IMR-90 (cell line): ENCODE measurements around the gene CLEC10A. TPM values are rescaled to one million over a fixed set of nuclear protein-coding genes. Genes with fewer than 3 reads are reported as not detected.

Experiments
- ATAC-seq: fragments of 200-7000 bp; cut with Tn5 transposase; 2 replicates; pipeline ENCODE4 v1.9.1; 2020; ENCODE audit warnings: low read depth, mild to moderate bottlenecking, moderate library complexity
- BruUV-seq: library from RNA; stranded (reverse); fragments of 400-500 nt; replicated peaks from 2 replicates; lab custom pipeline; 2021; lab: Mats Ljungman, UMichigan
- CTCF ChIA-PET: fragments of 300-600 bp; formaldehyde crosslinking; extraction: SDS; loops from one replicate; lab custom pipeline; 2021; ENCODE audit warnings: antibody characterized with exemption; lab: Yijun Ruan, JAX
- POLR2A ChIA-PET: fragments of 300-600 bp; sonication (Branson Sonifier 250); formaldehyde crosslinking; loops from one replicate; lab custom pipeline; 2022; ENCODE audit warnings: antibody characterized with exemption; ENCODE audit not compliant: unreplicated experiment; lab: Charles Lee
- DNase-seq: peaks from one replicate; pipeline ENCODE4 v3.0.0; 2013
- H2AFZ ChIP-seq: replicated peaks from 2 replicates; pipeline ENCODE3; 2013; ENCODE audit warnings: low read length, mild to moderate bottlenecking; ENCODE audit not compliant: poor library complexity
- H2AK5ac ChIP-seq: 2 replicates; pipeline ENCODE4 v1.6.1; 2013; ENCODE audit warnings: low read depth, low read length, inconsistent platforms
- H2AK9ac ChIP-seq: replicated peaks from 2 replicates; pipeline ENCODE3; 2013; ENCODE audit warnings: mild to moderate bottlenecking, low read depth, low read length, moderate library complexity; ENCODE audit not compliant: poor library complexity
- H2BK120ac ChIP-seq: 2 replicates; pipeline ENCODE4 v1.6.1; 2013; ENCODE audit warnings: low read depth, low read length, inconsistent platforms
- H2BK15ac ChIP-seq: 3 replicates; pipeline ENCODE4 v1.6.1; 2013; ENCODE audit warnings: low read depth, low read length, inconsistent platforms
- H2BK20ac ChIP-seq: 2 replicates; pipeline ENCODE4 v1.6.1; 2013; ENCODE audit warnings: low read depth, mild to moderate bottlenecking, inconsistent platforms, low read length, moderate library complexity
- H2BK5ac ChIP-seq: 2 replicates; pipeline ENCODE4 v1.6.1; 2013; ENCODE audit warnings: mild to moderate bottlenecking, low read depth, low read length, inconsistent platforms; ENCODE audit not compliant: poor library complexity, severe bottlenecking
- H3K14ac ChIP-seq: replicated peaks from 2 replicates; pipeline ENCODE4 v1.6.1; 2013; ENCODE audit warnings: low read depth, low read length, inconsistent platforms
- H3K18ac ChIP-seq: 2 replicates; pipeline ENCODE4 v1.6.1; 2013; ENCODE audit warnings: low read depth, low read length, control low read depth
- H3K23ac ChIP-seq: 2 replicates; pipeline ENCODE4 v1.6.1; 2013; ENCODE audit warnings: low read depth, low read length, inconsistent platforms
- H3K27ac ChIP-seq: 2 replicates; pipeline ENCODE4 v1.5.1; 2013; ENCODE audit warnings: mild to moderate bottlenecking, control low read depth, low read length; ENCODE audit not compliant: insufficient read depth
- H3K27me3 ChIP-seq: 2 replicates; pipeline ENCODE4 v1.6.1; 2013; ENCODE audit warnings: low read length; ENCODE audit not compliant: control insufficient read depth, insufficient read depth
- H3K36me3 ChIP-seq: 2 replicates; pipeline ENCODE4 v1.6.1; 2013; ENCODE audit warnings: low read length, mixed read lengths; ENCODE audit not compliant: control insufficient read depth, insufficient read depth
- H3K4ac ChIP-seq: 2 replicates; pipeline ENCODE4 v1.6.1; 2013; ENCODE audit warnings: low read depth, low read length, inconsistent platforms
- H3K4me1 ChIP-seq: 2 replicates; pipeline ENCODE4 v1.6.1; 2013; ENCODE audit warnings: low read length, mixed read lengths; ENCODE audit not compliant: control insufficient read depth, insufficient read depth
- H3K4me2 ChIP-seq: 2 replicates; pipeline ENCODE4 v1.6.1; 2013; ENCODE audit warnings: low read depth, mild to moderate bottlenecking, control low read depth, low read length, moderate library complexity
- H3K4me3 ChIP-seq: 2 replicates; pipeline ENCODE4 v1.5.1; 2013; ENCODE audit warnings: low read depth, mild to moderate bottlenecking, control low read depth, low read length, moderate library complexity; ENCODE audit not compliant: insufficient read depth
- H3K56ac ChIP-seq: 2 replicates; pipeline ENCODE4 v1.6.1; 2013; ENCODE audit warnings: low read length, inconsistent platforms; ENCODE audit not compliant: insufficient read depth; ENCODE audit errors: extremely low read depth
- H3K79me1 ChIP-seq, 2 experiments: 2 replicates each; pipeline ENCODE4 v1.6.1; 2013; ENCODE audit warnings: low read length in 2 of 2, inconsistent platforms in 1 of 2, low read depth in 1 of 2
- H3K9ac ChIP-seq: 2 replicates; pipeline ENCODE4 v1.6.1; 2013; ENCODE audit warnings: low read depth, low read length, control low read depth
- H3K9me1 ChIP-seq: 2 replicates; pipeline ENCODE4 v1.6.1; 2013; ENCODE audit warnings: low read length, inconsistent platforms; ENCODE audit not compliant: insufficient read depth
- H3K9me3 ChIP-seq: 2 replicates; pipeline ENCODE4 v1.6.1; 2013; ENCODE audit warnings: low read length; ENCODE audit not compliant: control insufficient read depth, insufficient read depth
- H4K20me1 ChIP-seq: 2 replicates; pipeline ENCODE4 v1.6.1; 2013; ENCODE audit warnings: low read length, inconsistent platforms; ENCODE audit not compliant: insufficient read depth
- H4K5ac ChIP-seq: 2 replicates; pipeline ENCODE4 v1.6.1; 2013; ENCODE audit warnings: mild to moderate bottlenecking, low read depth, low read length, control low read depth
- H4K8ac ChIP-seq, 2 experiments: 2 replicates each; pipeline ENCODE4 v1.6.1; 2013; ENCODE audit warnings: low read depth in 2 of 2, low read length in 2 of 2, control low read depth in 1 of 2, inconsistent platforms in 1 of 2
- H4K91ac ChIP-seq: 2 replicates; pipeline ENCODE4 v1.6.1; 2013; ENCODE audit warnings: low read depth, low read length, inconsistent platforms; ENCODE audit not compliant: insufficient read depth
- BHLHE40 ChIP-seq: fragments of 150-350 bp; IDR thresholded peaks from 2 replicates; pipeline ENCODE4 v1.6.1; 2016; ENCODE audit warnings: mild to moderate bottlenecking, low read depth, low read length
- CEBPB ChIP-seq: IDR thresholded peaks from 2 replicates; pipeline ENCODE4 v1.6.1; 2012; ENCODE audit warnings: low read depth, low read length, improper control_type of control experiment
- CHD1 ChIP-seq: IDR thresholded peaks from 2 replicates; pipeline ENCODE4 v1.6.1; 2012; ENCODE audit warnings: low read depth, low read length, improper control_type of control experiment
- CTCF ChIP-seq: conservative IDR thresholded peaks from 2 replicates; pipeline ENCODE4 v1.5.1; 2012; ENCODE audit warnings: mild to moderate bottlenecking, low read depth, low read length, improper control_type of control experiment
- FOS ChIP-seq: fragments of 150-350 bp; IDR thresholded peaks from 2 replicates; pipeline ENCODE4 v1.6.1; 2016; ENCODE audit warnings: low read depth, low read length
- SMC3 ChIP-seq: fragments of 150-350 bp; IDR thresholded peaks from 2 replicates; pipeline ENCODE4 v1.6.1; 2016; ENCODE audit warnings: low read depth, mild to moderate bottlenecking, antibody characterized with exemption, low read length, moderate library complexity
- USF2 ChIP-seq: fragments of 150-350 bp; IDR thresholded peaks from 2 replicates; pipeline ENCODE4 v1.6.1; 2017; ENCODE audit warnings: mild to moderate bottlenecking, antibody characterized with exemption, low read length, low read depth
- WGBS, 2 experiments: methylation state at CpG; one replicate each; pipeline versions ENCODE4 v1.1.5 to v1.1.7; 2013; ENCODE audit warnings: missing lambda C conversion rate in 2 of 2; ENCODE audit not compliant: insufficient read length in 1 of 2; ENCODE audit errors: extremely low coverage in 2 of 2; 5-methylcytosine and 5-hydroxymethylcytosine counted together
- dilution Hi-C: fragments of 300-500 bp; cut with HindIII; formaldehyde crosslinking; loops from one replicate; pipeline ENCODE4 v1.14.3; 2018; ENCODE audit warnings: low sequenced_read_pairs; ENCODE audit not compliant: unreplicated experiment
- in situ Hi-C: fragments of 300-500 bp; cut with MboI; formaldehyde crosslinking; loops from 3 replicates; pipeline ENCODE4 v1.14.3; 2019; ENCODE audit warnings: low sequenced_read_pairs, inconsistent platforms, mixed read lengths
- intact Hi-C: fragments of 100-400 bp; cut with micrococcal nuclease; formaldehyde crosslinking; loops from 2 replicates; pipeline ENCODE4 v1.10.0; 2022
- polyA plus RNA-seq, 3 experiments: library from polyadenylated mRNA; depleted of rRNA; stranded (reverse); fragments of >200 nt; gene quantifications; 2 replicates each; pipeline ENCODE4 v1.2.3, GENCODE V29; 2012; ENCODE audit warnings: low replicate concordance in 1 of 3
- total RNA-seq: library from RNA; depleted of rRNA; stranded (reverse); fragments of >200 nt; gene quantifications from 2 replicates; pipeline ENCODE4 v1.2.3, GENCODE V29; 2012

CLEC10A gene
- total and polyA plus RNA-seq, 2 of the 4 experiments (the other 2 are of a cell fraction): not detected

GRCh38 chr17:7114241-7114874, 34.3 kb upstream of the CLEC10A start, which contains the start of gene ASGR2:
Gene ASGR2, minus strand, starts transcription at chr17:7114822. Its CDS starts 582 bp downstream, at chr17:7114240.
- Histone ChIP-seq H3K4me2 (no peak within 1 kb of the TSS), H3K4ac (no peak within 1 kb of the TSS), H3K4me3 (no peak within 1 kb of the TSS), H4K8ac (no peak within 1 kb of the TSS), H2BK15ac (no peak within 1 kb of the TSS), H3K23ac (no peak within 1 kb of the TSS), H3K9me1 (no peaks in the 10 kb centered on the region), H2BK120ac (no peak within 1 kb of the TSS), H2BK5ac (peak within 1 kb of the TSS; percentile 87), H3K27ac (no peak within 1 kb of the TSS), H4K5ac (no peak within 1 kb of the TSS), H3K9me3 (no peaks in the 10 kb centered on the region), H2BK20ac (no peak within 1 kb of the TSS), H3K27me3 (peaks cover 24% of the 10 kb centered on the region), H4K91ac (no peak within 1 kb of the TSS), H4K20me1 (no peaks in the 10 kb centered on the region), H3K36me3 (no peaks in the 10 kb centered on the region), H2AK9ac (no peak within 1 kb of the TSS), H3K18ac (no peak within 1 kb of the TSS), H3K56ac (no peak within 1 kb of the TSS), H3K79me1 (no peaks in the 10 kb centered on the region), H3K4me1 (no peaks in the 10 kb centered on the region), H3K14ac (no peak within 1 kb of the TSS), H3K9ac (no peak within 1 kb of the TSS), H2AFZ (no peak within 1 kb of the TSS), H2AK5ac (no peak within 1 kb of the TSS)
- ATAC-seq: no peak
- TF ChIP-seq CTCF (no peak), SMC3 (no peak), USF2 (no peak), CEBPB (no peak), FOS (no peak), CHD1 (no peak), BHLHE40 (no peak)
- no TSS peak for BruUV-seq
- dilution Hi-C loops (no loop called here), in situ Hi-C loops (no loop called here), intact Hi-C loops (no loop called here)
- CTCF ChIA-PET: interaction anchor here (0.6 kb wide), 1 partner anchor 127 kb away, joined by 4 read pairs; no protein-coding TSS in a partner anchor
- POLR2A ChIA-PET: no interaction called here
- 17% methylated on average over 1 of the region's 14 CpGs; no CpG with 5 or more reads in 1 of the 2 experiments for WGBS, 2 experiments
- DNase-seq: no peak
